Skeletal muscle satellite cell (primary cell): ENCODE results near the gene PTPRU.

Experiments used
- H3K27me3 ChIP-seq: 2 replicates; pipeline ENCODE4 v1.7.0; 2013; ENCODE audit warnings: low read length; ENCODE audit not compliant: control insufficient read depth, insufficient read depth
- H3K36me3 ChIP-seq: 2 replicates; pipeline ENCODE4 v1.7.0; 2013; ENCODE audit warnings: mild to moderate bottlenecking, control low read depth, low read length; ENCODE audit not compliant: insufficient read depth
- H3K4me1 ChIP-seq: 2 replicates; pipeline ENCODE4 v1.7.0; 2013; ENCODE audit warnings: low read length; ENCODE audit not compliant: control insufficient read depth, insufficient read depth
- H3K4me2 ChIP-seq: 2 replicates; pipeline ENCODE4 v1.7.0; 2013; ENCODE audit warnings: mild to moderate bottlenecking, low read length
- H3K4me3 ChIP-seq: 2 replicates; pipeline ENCODE4 v1.7.0; 2013; ENCODE audit warnings: low read length
- H3K9ac ChIP-seq: 2 replicates; pipeline ENCODE4 v1.7.0; 2013; ENCODE audit warnings: mild to moderate bottlenecking, low read depth, low read length, moderate library complexity
- H3K9me3 ChIP-seq: replicated peaks from 2 replicates; pipeline ENCODE4 v1.7.0; 2013; ENCODE audit warnings: mild to moderate bottlenecking, control low read depth, low read length

PTPRU gene

DNA sequence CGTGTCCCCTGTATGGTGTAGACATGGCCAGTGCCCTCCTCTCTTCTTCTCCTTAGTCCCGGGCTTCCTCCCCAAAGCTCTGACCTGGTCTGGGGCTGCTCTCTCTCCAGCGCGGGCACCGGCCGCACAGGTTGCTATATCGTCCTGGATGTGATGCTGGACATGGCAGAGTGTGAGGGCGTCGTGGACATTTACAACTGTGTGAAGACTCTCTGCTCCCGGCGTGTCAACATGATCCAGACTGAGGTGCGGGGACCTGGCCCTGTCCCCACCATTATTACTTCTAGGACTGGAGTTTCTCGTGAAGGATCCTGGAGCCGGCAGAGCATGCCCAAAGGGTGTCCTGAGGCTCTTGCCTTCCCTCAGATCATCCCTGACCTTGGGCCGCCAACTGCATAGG lies 78.9 kb downstream of the PTPRU start:
- Histone ChIP-seq H3K4me3 (no peak overlapping the region), H3K36me3 (no peaks in the 10 kb centered on the region), H3K4me2 (no peak overlapping the region), H3K27me3 (no peaks in the 10 kb centered on the region), H3K9me3 (no peaks in the 10 kb centered on the region), H3K4me1 (no peaks in the 10 kb centered on the region), H3K9ac (no peak overlapping the region)

DNA sequence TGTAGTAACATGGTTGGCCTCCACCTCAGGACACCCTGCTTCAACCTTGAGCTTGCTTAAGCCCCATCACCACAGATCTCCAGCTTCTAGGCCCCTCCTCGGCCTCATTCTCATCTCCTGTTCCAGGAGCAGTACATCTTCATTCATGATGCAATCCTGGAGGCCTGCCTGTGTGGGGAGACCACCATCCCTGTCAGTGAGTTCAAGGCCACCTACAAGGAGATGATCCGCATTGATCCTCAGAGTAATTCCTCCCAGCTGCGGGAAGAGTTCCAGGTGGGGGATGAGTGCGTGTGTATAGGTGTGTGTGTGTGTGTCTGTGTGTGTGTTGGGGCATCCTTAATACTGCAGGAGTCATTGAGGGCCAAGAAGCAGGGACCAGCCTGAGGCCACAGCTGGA lies 79.6 kb downstream of the PTPRU start:
- Histone ChIP-seq H3K4me1 (no peaks in the 10 kb centered on the region), H3K9me3 (no peaks in the 10 kb centered on the region), H3K27me3 (no peaks in the 10 kb centered on the region), H3K4me3 (no peak overlapping the region), H3K9ac (no peak overlapping the region), H3K4me2 (no peak overlapping the region), H3K36me3 (no peaks in the 10 kb centered on the region)

DNA sequence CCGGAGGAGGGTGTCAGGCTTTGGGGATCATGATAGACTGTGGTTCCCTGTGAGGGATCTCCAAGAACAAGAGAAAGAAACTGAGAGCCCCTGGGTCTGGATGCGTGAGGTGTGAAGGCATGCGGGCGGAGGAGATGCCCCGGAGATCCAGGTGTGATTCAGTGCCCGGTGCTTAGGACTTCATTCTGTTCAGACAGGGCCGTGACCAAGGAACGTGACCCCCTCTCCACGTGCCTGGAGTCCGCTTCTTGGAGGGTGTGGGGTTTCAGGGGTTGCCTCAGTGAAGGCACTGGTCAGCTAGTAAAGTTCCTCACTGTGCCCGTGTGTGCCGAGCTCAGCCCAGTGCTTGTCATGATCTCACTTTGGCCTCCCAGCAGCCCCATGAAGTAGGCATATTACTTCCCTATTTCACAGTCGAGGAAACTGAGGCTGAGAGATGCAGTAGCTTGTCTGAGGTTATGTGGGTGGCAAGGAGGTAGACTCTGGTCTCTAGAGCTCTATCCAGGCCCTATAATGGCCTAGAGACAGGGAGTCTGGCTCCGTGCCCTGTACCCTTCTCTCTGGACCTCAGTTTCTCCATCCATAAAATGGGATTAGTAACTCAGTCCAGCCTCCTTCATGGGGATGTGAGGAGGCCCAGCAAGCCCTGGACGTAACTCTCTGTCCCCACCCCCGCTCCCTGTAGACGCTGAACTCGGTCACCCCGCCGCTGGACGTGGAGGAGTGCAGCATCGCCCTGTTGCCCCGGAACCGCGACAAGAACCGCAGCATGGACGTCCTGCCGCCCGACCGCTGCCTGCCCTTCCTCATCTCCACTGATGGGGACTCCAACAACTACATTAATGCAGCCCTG lies 81.0 kb downstream of the PTPRU start:
- Histone ChIP-seq H3K4me2 (no peak overlapping the region), H3K9me3 (no peaks in the 10 kb centered on the region), H3K27me3 (no peaks in the 10 kb centered on the region), H3K36me3 (no peaks in the 10 kb centered on the region), H3K4me1 (no peaks in the 10 kb centered on the region), H3K4me3 (no peak overlapping the region), H3K9ac (no peak overlapping the region)

DNA sequence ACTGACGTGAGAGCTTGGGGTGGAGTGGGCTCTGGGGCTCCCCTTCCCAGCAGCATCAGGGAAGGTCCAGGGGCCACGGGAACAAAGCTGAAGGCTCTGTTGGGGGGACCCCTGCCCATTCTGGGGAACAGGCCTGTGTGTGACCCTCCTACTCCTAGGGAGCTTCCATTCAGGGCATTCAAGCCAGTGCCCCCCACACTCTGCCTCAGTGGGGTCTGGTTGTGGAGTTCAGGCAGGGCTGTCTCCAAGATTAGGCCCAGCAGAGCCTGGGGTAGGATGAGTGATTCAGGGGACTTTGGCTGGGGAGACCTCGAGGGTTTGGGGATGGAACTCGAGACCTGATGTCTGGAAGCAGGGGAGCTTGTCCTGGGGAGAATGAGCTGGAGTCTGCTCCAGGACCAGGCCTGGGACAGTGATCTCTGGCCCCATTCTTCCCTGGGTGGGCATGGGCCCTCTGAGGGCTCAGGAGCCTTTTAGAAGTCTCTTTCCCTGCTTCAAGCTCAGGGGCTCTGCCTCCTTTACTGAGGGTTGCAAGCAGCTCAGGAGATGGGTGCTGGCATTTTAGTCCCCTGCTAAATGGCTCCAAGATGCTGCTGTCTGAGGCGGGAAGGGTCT lies 81.7 kb downstream of the PTPRU start:
- no peaks in the 10 kb centered on the region for H3K36me3 ChIP-seq
- no peak overlapping the region for H3K4me2 ChIP-seq
- H3K9ac ChIP-seq, result no peak overlapping the region
- no peaks in the 10 kb centered on the region for H3K27me3 ChIP-seq
- H3K4me3 ChIP-seq, result no peak overlapping the region
- H3K4me1 ChIP-seq, result no peaks in the 10 kb centered on the region
- H3K9me3 ChIP-seq, result no peaks in the 10 kb centered on the region

DNA sequence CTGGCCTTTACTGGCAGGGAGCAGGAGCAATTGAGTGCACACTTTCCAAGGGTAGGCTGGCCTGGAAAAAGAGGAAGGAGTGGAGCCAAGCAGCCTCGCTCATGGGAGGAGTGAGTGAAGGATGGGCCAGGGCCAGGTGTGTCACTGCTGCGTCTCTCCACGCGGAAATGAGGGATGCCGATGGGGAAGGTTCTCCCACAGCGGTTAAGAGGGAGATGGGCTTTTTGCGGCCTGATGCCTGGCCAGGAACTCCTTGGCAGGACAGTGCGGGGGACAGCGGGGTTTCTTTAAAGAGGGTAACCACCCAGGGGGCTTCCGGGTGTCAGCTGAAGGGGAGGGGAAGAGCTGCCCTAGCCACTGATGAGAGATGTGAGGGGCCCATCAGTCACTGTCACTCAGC lies 82.4 kb downstream of the PTPRU start:
- Histone ChIP-seq H3K4me3 (no peak overlapping the region), H3K4me1 (no peaks in the 10 kb centered on the region), H3K36me3 (no peaks in the 10 kb centered on the region), H3K9ac (no peak overlapping the region), H3K27me3 (no peaks in the 10 kb centered on the region), H3K9me3 (no peaks in the 10 kb centered on the region), H3K4me2 (no peak overlapping the region)

DNA sequence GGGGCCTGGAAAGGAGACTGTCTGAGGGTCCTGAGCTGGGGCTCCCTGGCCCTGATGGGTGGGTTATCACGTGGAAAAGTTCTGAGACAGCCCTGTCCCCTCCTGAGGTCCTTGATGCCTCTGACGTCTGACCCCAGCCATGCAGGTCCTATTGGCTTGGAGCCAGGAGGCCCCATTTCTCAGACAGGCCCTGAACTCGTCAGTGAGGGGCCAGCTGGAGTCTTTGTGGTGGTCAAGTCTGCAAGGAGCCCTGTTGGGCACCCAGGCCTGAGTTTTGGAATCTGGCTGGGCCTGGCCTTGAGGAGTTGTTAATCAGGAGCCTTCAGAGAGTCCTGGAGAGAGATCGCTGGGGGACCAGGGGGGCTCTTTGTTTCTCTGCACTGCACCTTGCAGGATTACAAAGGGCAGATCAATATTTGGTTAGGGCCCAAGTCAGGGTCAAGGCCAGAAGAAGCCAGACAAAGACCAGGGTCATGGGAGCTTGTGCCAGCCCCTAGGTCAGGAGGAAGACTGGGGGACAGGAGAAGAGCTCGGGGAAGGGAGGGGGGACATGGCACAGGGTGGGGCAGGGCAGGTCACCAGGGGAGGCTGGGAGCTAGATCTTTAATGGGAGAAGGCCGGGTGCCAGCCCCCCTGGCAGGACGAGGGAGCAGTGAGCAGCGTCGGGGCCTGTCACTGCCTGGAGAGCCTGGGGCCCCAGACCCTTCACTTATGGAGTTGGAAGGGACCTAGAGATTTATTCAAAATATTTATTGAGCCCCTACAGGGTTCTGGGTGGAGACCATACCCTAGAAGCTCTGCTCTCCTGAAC lies 83.2 kb downstream of the PTPRU start:
- Histone ChIP-seq H3K36me3 (no peaks in the 10 kb centered on the region), H3K9ac (no peak overlapping the region), H3K9me3 (no peaks in the 10 kb centered on the region), H3K4me2 (no peak overlapping the region), H3K27me3 (no peaks in the 10 kb centered on the region), H3K4me1 (no peaks in the 10 kb centered on the region), H3K4me3 (no peak overlapping the region)

DNA sequence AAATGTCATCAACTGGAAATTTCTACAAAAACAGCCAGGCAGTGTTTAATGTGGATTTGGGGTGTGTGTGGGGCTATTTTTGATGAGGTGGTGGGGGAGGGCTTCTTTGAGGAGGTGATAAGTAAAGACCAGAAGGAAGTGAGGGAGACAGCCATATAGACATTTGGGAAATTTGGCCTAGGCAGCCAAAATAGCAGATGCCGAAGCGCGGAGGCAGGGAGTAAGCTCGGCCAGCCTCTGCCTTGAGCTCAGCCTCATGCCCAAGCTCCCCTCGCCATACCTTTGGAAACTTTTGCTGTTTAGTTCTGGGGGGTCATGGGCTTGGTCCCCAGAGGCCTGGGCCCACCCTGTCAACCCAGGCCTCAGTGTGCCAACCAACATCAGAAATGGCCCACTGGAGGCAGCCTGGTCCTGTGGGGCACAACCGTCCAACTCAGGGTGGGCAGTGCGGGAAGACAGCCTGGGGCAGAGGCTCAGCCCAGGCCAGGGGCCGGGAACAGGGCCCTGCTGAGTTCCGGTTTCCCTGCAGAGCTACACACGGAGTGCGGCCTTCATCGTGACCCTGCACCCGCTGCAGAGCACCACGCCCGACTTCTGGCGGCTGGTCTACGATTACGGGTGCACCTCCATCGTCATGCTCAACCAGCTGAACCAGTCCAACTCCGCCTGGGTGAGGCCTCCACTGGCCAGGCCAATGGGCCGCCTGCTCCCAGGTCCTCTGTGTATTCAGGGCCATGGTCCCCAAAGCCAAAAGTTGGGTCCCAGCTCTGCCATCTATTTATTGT lies 84.0 kb downstream of the PTPRU start:
- H3K36me3 ChIP-seq, result no peaks in the 10 kb centered on the region
- no peaks in the 10 kb centered on the region for H3K27me3 ChIP-seq
- H3K4me2 ChIP-seq, result no peak overlapping the region
- no peaks in the 10 kb centered on the region for H3K9me3 ChIP-seq
- no peaks in the 10 kb centered on the region for H3K4me1 ChIP-seq
- no peak overlapping the region for H3K4me3 ChIP-seq
- no peak overlapping the region for H3K9ac ChIP-seq

DNA sequence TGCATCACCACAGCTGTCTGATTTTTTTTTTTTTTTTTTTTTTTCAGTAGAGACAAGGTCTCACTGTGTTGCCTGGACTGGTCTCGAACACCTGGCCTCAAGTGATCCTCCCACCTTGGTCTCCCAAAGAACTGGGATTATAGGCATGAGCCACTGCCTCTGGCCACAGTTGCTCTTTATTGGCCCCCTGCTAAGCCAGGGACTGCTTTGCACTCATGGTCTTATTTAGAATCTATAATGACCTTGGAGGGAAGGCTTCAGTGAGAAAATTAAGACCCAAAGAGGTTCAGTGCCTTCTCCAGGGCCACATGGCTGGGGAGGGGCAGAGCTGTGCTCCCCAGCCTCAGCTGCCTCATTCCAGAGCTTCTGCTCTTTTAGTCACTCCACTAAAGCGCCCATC lies 84.9 kb downstream of the PTPRU start:
- Histone ChIP-seq H3K4me1 (no peaks in the 10 kb centered on the region), H3K4me2 (no peak overlapping the region), H3K4me3 (no peak overlapping the region), H3K9me3 (no peaks in the 10 kb centered on the region), H3K9ac (no peak overlapping the region), H3K36me3 (no peaks in the 10 kb centered on the region), H3K27me3 (no peaks in the 10 kb centered on the region)

DNA sequence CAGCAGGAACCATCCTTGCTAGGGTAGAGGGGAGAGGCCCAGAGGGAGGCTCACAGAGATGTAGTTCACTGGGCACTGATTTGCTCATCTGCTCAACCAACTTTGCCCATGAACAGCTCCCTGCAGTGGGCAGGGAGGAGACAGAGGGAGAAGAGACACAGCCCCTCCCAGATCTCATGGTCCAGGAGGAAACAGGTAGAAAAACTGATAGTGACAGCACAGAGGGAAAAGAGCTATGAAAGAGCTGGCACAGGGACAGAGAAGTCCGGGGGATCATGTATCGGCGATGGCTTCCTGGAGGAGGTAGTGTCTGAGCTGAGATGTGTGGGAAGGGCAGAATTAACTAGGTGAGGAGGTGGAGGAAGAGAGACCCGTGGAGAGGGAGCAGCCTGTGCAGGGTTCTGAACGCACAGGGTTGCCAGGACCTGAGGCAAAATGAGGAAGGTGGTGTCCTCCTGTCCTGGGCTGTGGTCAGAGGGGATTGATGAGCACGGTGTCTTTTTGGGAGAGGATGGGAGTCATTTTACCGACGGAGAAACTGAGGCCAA lies 85.9 kb downstream of the PTPRU start:
- H3K27me3 ChIP-seq, result no peaks in the 10 kb centered on the region
- H3K4me1 ChIP-seq, result no peaks in the 10 kb centered on the region
- no peaks in the 10 kb centered on the region for H3K36me3 ChIP-seq
- H3K4me2 ChIP-seq, result no peak overlapping the region
- H3K4me3 ChIP-seq, result no peak overlapping the region
- H3K9me3 ChIP-seq, result no peaks in the 10 kb centered on the region
- H3K9ac ChIP-seq, result no peak overlapping the region

DNA sequence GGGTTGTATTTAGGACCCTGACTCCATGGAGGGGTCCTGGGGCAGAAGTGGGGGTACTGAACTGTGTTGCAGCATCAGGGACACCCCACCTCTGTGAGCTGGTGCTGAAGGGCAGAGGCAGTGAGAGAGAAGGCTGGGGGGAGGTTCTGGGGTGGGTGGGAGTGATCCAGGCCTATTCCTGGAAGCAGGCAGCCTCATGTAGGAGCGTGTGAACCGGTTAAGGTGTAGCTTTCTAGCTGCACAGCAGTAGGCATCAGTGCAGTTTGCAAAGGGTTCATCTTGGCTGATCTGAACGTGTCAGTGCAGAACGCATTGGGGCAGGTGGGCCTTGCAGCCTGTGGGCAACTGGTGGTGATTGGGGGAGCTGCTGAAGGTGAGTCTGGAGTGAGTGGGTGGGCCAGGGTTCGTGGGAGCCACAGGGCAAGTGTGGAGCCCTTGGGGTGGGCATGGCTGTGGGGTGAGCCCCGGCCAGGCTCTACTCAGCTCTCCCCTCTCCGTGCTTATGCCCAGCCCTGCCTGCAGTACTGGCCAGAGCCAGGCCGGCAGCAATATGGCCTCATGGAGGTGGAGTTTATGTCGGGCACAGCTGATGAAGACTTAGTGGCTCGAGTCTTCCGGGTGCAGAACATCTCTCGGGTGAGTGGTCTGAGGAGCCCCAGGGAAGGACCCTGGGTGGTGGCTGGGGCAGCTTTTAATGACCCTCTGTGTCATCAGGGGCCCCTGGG lies 86.7 kb downstream of the PTPRU start:
- H3K27me3 ChIP-seq, result no peaks in the 10 kb centered on the region
- no peaks in the 10 kb centered on the region for H3K4me1 ChIP-seq
- H3K4me2 ChIP-seq, result no peak overlapping the region
- H3K36me3 ChIP-seq, result no peaks in the 10 kb centered on the region
- H3K9ac ChIP-seq, result no peak overlapping the region
- H3K4me3 ChIP-seq, result no peak overlapping the region
- no peaks in the 10 kb centered on the region for H3K9me3 ChIP-seq
